ENCODE data around the gene RAD51B.

RAD51B gene

DNA sequence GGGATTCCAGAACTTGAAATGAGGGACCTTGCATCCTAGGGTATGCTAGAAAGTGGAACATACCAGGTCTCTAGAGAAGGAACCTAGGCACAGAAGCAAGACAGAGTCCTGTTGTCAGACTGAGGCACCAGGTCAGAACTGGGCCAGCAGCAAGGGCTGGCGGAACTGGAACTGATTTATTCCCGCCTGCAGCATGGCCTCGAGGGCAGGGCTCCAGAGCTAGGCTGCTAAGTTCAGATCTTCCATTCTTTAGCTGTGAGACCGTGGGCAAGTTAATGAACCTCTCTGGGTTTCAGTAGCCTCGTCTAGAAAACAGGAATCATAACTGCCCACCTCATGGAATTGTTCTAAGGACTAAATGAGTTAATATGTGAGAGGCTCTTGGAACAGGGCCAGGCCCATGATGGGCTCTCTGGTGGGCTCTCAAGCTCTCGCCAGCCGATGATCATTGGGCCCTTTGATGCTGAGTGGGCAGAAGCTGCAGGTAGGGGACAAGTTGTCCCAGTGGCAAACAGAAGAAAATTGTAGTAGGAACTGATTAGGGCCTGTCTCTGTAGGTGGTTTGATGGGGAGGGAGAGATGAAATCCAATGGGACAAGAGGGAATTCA lies 773.5 kb downstream of the RAD51B start:
- DNase-seq = no peak

DNA sequence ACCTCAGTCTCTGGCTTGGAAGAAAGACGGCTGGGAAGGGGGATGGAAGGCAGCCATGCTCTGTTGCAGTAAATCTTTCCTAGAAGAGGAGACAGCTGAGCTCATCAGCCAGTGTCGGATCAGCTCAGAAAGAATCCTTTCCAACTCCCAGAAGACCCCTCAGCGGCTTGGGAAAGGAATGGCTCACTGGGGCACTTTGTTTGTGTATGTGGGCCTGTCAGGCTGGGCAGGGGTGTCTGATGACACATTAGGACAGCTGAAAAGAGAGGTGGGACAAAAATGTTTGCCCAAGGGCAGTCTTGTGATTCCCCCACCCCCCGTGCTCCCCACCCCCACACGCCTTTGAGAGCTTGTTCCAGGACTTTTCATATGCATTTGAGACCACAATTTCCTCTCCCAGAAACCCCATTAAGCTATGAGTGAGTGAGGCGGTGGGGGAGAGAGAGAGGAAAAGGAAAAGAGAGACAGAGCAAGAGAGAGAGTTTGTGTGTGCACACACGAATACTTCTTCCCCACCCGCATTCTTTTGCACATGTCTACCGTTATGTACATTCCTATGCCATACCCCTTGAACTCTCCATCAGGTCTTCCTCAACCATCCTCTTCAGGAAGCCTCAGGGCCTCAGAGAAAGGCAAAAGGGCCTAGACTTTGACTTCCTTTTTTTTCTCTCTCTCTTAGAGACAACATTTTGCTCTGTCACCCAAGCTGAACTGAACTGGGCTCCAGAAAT lies 774.4 kb downstream of the RAD51B start:
- DNase-seq = peak; percentile 24

DNA sequence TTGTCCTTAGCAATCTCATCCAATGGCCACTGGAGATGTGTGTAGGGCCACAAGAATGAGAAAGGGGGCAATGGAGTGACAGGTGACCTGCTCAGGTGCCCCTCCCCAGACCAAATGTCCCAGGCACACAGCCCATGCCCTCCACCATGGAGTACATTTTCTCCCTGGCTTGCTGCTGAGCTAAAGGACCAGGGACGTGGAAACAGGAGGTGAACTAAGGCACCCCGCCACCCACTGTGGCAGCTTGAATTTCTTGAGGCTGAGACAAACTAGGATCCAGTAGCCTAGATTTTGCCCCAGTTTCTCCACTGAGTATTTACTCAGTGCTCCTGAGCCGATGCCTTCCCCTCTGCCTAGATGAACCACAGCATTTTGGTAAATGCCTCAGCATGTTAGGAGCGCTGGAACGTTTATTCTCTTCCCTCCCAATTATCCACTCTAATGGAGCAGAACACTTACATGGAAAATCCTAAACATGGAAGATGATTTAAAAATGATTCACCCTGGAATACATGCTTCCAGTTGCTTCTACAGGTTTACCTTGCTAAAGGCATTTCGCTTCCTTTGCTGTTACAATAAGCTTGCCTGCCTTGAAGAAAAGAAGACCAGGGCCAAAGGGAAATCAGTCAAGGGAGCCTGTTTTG lies 775.3 kb downstream of the RAD51B start:
- DNase-seq = no peak

DNA sequence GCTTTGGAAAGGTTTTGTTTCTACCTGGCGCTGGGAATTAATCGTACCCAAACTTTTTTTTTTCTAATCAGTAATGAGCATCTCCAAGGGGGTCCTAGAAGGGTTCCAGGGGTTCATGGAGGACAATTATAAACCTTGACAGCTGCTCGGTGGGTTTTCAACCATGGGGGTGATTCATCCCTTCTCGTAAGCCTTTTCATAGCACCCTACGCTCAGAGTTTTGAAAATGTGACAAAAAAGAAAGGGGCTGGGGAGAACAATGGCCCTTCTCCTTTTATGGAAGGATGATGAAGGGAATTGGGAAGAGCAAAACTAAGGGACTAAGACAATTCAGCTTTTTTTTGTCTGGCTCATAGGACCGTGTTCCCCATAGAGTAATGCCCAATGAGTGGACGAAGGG lies 776.6 kb downstream of the RAD51B start:
- DNase-seq = no peak

DNA sequence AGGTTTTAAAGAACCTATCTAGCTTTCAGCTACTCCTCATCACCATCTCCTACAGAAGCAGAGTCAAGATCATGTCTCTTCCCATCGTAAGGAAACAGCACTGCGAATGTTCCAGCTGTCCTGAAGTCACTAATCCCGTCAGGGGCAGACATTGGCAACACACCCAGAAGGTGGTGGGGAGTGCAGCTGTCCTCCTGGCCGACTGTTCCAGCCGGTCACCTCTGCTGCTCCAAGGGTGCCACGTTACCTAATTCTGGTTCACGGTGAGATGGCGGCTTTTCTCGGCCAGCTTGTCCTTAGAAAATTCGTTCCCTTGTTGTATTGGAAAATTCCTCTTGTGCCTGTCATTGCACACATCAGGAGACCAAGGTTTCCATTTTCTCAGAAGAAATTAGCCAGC lies 777.1 kb downstream of the RAD51B start:
- DNase-seq = no peak

DNA sequence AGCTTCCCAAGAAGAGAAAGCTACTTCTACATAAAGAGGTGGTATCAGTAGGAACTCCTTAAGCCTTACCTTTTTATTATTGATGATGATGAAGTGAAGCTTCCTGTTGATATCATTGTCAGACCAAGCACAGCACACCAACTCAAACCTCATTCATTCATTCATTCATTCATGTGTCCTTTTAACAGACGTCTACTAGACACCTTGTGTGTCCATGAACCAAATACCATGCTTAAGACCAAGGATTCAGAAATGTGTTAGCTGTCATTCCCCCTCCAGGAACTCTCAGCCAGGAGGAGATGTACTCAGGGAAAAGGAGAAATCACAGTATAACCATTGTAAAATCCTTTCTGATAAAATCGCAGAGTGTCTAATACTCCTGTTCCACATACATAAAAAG lies 778.5 kb downstream of the RAD51B start:
- no peak for DNase-seq

DNA sequence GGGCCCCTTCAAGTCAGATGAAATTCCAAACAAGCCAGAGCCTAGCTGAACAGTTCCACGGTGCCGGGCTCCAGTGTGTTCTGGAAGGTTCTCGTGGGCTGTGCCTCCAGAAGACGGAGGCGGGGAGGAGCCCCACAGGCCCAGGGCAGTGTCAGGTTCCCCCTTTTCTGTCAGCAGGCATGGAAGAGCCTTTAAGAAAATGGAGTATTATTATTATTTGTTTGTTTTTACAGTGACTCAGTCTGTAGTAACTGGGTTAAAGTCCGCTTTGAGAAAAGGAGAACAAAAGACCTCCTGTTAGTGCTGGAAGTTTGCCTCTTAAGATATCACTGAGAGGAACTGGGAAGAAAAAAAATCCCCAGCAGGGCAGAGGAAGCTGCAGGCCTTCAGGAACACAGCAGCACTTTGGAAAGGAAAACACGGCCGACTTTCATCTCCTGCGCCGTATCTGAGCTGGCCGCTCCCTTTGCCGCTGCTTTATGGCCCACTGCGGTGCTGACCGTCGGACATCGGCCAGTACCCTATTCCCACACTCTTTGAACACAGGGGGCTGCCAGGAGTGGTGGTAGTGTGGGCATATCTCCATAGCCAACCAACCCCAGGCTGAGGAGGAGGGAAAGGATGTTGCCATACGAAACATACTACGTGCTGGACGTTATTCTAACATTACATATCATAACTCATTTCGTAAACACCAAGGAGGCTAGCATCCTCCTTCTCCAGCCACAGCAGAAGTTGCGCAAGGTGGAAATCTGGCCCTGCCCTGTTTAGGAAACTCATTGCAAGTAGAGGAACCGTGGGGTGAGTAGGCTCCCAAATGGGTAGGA lies 779.3 kb downstream of the RAD51B start:
- no peak for DNase-seq

DNA sequence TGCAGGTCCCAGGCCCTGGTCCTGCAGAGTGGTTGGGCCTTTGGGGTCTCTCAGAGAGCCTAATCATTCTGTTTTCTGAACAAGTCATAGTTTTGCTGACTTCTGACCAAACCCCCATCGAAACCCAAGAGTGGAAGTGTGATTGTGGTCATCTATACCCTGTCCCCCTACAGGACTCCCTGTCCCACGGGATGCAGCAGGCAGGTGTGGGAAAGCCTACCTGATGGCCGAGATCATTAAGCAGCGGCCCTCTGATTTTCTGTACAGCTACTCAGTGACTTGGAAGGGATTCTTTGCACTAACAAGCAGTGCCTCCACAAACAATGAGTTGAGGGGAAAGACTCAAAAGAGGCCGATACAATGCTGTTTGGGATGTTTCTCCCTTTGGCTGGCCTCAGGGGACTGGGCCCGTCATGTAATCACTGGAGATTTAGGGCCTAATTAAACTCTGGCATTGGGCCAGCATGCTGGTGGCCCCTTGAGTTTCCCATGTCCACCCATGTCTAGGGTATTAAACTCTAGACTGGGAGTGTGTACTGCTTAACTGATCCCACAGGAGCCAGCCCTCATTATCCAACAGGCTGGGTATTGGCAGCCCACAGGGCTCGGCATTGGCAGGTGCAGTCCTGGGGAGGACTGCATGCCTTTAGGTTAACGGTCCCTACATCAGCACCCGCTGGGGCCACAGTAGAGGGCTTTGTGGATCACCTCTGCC lies 780.5 kb downstream of the RAD51B start:
- DNase-seq = no peak

DNA sequence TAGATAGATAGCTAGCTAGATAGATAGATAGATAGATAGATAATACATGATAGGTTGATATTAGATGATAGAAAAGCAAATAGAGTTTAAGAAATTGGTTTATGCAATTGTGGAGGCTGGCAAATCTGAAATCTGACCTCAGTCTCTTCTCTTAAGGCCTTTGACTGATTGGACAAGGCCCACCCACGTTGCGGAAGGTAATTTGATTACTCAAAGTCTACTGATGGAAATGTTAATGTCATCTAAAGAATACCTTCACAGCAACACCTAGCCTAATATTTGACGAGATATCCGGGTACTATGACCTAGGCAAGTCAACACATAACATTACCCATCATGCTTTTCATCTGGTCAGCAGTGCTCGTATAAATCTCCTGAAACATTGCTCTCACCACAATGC lies 782.9 kb downstream of the RAD51B start:
- DNase-seq = no peak

DNA sequence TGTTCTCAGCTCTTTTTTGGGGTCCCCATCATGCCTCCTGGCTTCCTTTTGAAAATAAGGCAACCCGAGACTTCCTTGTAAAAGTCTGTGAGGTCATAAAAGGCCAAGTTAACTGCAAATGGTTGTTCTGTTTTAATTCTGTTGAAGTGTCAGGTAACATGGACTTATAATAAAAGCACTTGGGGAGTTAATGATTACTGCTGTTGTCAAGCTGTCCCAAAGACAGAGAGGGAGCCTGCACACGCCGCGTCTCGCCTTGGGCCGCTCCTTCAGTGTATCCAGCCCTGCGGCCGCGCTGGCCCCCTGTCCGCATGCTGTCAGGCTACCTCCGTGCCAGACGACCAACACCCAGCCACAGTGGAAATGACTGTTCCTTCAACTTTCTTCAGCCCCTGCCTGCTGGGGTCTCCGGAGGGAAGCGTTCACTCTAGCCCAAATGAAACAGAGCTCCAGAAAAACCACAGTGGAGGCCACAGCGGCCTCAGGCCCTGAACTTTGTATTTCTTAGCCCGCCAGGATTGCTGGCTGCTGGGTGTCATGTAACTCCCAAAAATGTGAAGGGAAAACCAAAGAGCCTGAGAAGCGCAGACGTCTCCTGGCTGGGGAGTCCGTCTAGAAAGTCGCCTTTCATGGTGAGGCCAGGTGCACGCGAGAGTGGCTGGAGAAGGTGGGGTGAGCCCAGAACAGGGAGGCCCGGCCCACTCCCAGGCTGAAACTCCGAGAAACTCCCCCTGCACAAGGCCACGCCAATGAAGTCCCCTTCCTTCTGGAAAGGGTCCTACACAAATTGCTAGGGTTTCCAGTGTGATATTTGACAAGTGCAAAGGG lies 784.2 kb downstream of the RAD51B start:
- DNase-seq = no peak

DNA sequence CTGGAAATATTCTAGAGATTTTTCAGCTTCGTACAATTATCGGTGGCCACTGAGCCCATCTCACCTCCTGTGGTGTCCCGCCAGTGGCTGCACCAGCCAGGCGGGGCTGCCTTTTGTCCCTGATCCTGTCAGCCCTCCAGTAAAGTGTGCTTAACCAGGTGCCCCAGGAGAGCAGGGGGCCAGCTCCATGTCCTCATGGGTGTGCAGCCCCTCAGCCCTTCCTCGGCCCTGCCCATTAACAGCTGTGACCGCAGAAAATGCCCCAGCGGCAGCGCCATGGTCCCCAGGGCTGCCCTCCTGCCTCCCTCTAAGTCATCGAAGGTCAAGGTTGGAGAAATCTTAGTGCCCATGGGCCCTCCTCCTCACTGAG lies 784.8 kb downstream of the RAD51B start:
- DNase-seq = no peak

DNA sequence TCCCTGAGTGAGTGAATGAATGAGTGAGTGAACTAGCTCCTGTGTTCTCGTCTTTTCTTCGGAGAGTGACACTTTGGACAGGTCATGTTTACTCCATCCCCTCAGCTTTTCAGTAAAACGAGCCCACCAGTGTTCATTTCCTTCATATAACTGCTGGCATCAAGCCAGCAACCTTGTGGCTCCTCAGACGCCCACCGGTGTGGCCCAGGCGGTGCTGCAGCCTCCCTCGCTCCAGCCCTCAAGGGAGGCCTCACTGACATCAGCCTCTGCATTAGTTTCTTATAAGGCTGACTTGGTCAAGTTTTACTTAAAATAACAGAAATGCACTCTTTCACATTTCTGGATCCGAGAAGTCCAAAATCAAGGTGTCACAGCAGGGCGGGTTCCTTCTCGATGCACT lies 785.2 kb downstream of the RAD51B start:
- DNase-seq = no peak

DNA sequence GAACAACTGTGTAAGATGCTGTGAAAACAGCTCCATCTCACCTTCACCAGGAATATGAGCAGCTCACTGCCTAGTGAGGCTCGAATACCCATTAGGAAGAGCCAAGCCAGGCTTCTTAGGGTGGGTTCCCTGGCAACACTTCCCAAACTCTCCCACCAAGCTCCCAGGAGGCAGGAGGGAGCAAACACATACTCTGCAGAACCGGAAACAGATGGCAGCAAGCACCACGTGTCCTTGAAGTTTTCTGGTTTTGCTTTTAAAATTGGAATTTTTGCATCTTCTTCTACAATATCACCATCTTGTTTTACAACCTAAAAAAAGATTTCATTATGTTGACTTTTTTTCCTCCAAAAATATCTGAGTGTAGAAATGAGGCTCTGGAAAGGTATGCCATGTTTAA lies 786.6 kb downstream of the RAD51B start:
- no peak for DNase-seq

DNA sequence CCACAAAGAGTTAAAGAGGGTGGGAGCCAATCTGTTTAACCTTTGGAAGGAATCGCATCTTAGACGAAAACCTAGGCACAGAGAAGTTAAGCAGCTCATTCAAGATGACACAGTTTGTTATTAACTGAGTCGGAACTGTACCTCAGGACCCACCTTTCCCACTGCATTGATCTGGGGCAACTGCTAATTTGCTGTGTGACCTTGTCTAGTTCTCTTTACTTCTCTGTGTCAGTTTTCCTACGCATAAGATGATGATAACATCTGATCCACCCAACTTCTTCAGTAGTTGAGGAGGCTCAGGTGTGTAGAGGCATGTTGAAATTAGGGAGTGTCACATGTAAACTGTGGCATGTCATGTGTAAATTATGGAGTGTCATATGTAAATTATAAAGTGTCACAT lies 787.1 kb downstream of the RAD51B start:
- DNase-seq = no peak

DNA sequence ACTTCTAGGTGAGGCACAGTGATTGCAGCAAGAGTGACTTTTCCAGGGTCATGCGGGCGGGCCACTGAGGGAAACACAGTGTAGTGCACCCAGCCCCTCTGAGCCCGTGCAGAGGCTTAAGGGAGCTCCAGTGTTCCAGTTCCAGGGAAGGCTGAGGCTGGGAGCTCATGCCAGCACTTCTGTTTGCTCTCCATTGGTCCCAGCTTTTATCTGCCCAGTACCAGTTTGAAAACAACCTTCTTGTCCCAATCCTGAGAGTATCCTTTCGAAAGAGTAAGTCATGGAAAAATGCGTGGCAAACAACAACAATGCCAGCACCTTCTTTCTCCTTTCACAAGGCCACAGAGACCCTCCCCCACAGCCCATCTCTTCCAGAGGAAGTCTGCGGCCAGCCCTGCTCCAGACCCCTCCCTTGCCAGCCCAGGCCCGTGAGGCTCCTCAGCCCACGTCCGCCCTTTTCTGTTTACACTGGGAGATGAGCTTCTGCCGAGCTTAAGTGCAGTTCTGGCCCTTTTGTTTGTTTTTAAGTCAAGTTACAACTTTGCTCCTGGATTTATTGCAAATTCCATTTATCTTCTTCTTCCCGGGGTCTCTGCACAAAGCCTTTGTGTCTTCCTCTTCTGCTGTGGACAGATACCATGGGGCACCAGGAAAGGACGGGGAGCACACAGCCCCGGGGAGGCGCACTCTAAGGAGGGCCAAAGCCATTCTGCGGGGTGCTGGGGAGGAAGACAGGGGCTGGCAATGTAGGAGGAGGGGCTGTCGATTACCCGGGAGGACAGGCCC lies 787.7 kb downstream of the RAD51B start:
- no peak for DNase-seq

DNA sequence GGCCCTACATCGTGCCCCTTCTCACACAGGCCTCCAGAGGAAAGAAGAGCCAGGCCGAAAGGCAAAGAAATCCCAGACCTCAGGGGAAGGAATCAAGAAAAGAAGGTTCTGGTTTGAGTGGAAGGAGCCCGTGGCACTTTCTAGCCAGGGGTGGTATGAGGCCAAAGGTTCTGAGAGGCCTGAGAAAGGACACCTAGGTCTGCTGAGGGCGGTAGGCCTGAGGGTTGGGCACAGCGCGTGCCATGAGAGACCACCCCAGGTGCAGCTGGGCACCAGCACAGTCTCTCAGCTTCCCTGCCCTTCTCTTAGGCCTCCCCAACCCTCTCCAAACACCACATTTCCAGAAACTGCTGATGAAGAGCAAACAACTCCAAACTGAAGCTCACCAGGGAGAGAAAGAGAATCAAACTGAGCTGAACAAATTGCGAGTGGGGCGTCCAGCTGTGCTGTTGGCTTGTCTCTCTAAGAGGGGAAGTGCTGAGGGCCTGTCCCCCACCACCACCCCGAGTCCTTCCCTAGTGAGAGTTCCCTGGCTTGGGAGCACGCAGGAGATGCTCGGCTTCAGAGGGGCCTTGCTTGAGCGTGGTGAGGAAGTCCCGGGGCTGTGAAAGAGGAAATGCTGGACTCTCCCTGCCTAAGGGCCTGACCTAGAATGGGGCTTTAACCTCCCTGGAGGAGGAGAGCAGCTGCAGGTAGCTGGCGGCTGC lies 788.4 kb downstream of the RAD51B start:
- no peak for DNase-seq

DNA sequence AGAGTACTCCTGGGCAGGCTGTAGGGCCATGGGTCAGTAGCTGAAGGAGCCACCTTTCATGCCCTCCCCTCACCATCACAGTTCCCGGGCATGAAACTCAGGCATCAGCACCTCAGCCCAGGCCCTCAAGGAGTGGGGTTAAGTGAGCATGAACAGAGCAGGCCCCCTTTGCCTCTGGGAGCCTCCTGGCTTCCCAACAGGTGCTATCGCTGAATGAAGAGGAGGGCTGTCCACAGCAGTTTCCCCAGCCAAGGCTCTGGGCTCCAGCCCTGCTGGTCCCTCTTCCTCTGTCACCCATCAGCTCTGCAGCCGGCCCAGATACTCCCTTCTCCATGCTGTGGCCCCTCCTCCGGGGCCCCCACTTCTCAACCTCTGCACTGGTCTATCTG lies 789.0 kb downstream of the RAD51B start:
- DNase-seq = no peak

DNA sequence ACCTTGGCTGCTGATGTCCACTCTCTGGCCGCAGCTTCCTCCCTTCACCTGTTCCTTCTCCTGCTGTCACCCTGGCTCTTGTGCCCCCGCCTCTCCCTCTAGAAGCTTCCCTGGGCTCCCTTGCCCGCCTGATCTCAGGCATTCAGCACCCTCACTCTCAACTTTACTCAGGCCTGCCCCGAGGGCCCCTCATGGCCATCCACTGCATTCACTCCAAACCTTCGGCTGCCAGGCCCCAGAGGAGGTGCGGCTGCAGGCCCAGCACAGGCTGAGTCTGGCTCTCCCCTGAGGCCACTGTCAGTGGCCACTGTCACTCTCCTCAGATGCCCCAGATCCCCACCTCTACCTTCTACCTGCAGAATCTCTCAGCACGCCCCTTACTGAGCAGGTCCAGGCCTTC lies 789.4 kb downstream of the RAD51B start:
- no peak for DNase-seq

DNA sequence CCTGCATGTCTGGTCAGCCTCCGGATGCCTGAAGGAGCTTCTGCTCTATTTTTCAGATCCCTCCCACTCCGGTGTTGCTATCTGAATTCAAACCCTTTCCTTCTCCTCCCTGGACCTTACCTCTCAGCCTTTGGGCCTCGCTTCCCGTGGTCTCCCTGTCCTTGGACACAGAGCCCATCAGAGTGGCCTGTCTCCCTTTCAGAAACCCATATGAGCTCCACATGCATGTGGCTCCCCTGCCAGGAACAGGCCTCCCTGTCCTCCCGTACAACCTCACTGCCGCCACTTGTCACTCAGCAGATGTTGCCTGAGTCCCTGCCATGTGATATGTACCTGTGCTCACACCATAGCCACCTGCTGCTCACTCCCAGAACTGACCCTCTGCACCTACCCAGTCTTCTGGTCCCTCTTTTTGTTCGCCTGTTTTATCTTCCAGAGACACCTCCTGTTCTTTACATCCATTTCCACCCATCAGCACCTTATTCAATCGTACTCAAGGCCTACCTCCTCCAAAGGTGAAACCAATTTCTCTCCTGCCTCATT lies 790.7 kb downstream of the RAD51B start:
- DNase-seq = no peak

DNA sequence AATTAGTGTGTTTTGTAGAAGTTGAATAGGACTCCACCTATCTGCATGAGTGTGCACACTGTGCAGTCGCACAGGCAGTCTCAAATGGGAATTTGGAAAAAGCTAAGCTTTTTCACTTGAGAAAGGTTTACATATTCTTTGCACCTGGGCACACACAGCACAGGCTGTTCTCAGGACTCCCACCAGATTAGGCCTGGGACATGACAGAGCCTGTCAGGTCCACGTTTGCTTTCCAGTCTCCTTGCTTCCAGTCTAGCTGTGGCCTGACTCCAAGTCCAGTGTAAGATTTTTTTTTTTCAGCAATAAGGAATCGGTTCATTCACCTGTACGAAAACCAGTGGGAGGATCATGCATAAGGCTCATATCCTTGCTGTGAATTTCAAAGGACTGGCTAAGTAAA lies 792.0 kb downstream of the RAD51B start:
- no peak for DNase-seq

All from OCI-M1 (cell line).